GM19239 (cell line): ENCODE results near the gene OTOF.

Source experiments
- DNase-seq: peaks from one replicate; pipeline ENCODE4 v3.0.0; 2011; ENCODE audit warnings: low spot score; ENCODE audit not compliant: insufficient read length
- FAIRE-seq: peaks from 2 replicates; lab custom pipeline; 2011; peaks lifted over from hg19 to GRCh38; lab: Jason Lieb, UNC

The OTOF gene

DNA sequence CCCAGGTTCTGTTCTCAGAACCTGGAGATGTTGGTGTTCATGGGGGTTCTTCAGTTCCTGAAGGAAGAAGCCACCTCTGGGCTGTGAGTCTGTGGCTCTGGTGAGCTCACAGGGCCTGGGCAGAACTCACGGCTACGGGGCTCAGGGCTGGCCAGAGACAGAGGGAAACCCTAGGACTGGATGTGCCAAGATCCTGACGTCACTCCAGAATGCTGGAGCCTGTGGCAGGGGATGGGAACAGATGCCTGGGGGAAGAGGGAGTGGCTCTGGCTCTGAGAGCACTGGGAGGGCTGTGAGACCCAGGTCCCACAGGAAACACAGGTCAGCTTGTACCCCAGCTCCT lies at the start of gene OTOF:
OTOF (minus strand) TSS at position 214 of the 343 bp plus-strand sequence.
- FAIRE-seq = no peak
- DNase-seq = no peak

DNA sequence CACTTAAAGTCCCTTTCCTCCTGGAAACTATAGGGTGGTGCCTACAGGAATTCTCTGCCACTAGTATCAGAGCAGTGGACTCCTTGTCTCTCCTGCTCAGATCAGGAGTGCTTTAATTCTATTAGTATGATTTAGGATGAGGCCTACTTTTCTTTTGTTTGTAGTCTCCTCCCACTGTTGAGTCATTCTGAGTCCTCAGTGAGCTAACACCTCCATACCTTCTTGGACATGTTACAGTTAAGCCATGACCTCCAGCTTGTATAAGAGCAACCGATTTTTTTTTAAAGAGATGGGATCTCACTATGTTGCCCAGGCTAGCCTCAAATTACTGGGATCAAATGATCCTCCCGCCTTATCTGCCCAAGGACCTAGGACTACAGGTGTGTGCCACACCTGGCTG lies 48.7 kb upstream of the OTOF start:
- FAIRE-seq (no peak), DNase-seq (no peak)

DNA sequence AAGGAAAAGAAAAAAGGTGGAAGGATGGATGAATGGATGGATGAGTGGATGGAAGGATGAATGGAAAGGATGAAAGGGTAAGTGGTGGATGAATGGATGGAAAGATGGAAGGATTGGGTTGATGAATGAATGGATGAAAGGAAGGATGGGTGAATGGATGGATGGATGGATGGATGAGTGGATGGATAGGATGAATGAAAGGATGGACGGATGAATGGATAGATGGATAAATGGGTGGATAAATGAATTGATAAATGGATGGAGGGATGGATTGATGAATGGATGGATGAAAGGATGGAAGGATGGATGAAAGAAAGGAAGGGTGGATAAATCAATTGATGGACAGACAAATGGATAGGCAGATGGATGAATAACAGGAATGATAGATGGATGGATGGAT lies 48.2 kb upstream of the OTOF start:
- FAIRE-seq (no peak), DNase-seq (no peak)

DNA sequence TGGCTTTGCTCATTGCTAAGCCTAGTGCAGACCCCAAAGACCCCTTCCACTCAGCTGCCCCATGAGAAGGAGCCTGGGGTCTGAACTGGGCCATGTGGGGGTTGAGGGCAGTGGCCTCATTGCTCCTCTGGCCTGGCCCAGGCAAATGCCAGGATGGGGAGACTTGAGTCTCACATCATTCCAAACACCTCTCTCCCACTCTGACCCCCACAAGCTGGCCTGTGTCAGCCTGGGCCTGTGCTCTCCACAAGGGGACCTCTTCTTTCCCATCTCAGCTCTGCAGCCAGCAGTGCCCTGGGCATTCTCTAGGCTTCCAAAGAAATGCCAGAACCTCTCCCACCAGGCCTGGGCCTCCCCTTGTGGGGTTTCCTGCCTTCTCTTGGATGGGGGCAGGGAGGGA lies 45.8 kb upstream of the OTOF start:
- no peak for FAIRE-seq
- DNase-seq = no peak

DNA sequence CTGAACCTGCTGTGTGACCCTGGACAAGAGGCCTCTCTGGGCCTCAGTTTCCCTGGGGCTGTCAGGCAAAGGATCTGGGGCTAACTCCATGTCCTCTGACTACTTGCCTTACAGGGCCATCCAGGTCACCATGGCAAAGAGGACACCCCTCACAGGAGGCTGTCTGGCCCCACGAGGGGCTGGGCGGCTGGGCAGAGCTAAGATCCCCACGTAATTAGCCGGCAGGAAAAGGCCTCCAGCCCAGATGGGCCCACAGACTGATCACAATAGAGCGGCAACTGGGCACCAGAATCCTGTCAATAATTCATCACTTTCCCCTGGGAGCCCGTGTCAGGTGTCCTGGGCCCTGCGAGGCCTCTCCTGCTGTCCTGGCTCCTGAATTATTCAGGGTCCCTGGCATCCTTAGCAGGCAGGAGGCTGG lies 44.8 kb upstream of the OTOF start:
- DNase-seq (no peak), FAIRE-seq (no peak)

DNA sequence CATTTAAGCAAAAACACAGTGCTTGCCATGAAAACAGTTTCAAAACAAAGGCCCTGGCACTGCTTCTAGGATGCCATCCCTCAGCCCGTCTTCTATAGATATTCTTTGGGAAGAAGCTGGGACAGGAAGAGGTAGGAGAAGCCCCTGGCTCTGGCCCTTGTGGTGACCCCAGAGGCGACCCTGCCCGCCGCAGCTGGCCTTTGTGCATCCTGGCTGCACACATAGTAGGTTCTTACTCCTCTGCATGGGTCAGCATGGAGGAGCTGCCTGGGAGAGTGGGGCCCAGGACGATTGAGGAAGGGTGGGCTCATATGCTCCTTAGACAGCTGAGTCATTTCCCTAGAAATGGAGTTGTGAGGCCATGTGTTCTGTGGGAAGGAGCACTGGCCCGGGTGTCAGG lies 44.4 kb upstream of the OTOF start:
- no peak for DNase-seq
- FAIRE-seq = no peak

DNA sequence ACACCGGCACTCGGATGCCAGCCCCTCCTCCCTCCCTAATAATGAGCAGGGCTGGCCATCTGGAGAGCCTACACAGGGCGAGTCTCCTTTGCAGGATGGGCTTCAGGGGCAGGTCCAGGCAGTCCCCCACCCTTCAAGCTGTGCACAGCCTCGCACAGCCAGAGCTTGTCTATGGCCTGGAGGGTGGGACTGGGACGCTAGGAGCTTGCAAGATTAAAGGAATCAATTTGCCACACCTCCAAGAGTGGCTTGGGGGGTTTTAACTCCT lies 43.9 kb upstream of the OTOF start:
- FAIRE-seq = no peak

DNA sequence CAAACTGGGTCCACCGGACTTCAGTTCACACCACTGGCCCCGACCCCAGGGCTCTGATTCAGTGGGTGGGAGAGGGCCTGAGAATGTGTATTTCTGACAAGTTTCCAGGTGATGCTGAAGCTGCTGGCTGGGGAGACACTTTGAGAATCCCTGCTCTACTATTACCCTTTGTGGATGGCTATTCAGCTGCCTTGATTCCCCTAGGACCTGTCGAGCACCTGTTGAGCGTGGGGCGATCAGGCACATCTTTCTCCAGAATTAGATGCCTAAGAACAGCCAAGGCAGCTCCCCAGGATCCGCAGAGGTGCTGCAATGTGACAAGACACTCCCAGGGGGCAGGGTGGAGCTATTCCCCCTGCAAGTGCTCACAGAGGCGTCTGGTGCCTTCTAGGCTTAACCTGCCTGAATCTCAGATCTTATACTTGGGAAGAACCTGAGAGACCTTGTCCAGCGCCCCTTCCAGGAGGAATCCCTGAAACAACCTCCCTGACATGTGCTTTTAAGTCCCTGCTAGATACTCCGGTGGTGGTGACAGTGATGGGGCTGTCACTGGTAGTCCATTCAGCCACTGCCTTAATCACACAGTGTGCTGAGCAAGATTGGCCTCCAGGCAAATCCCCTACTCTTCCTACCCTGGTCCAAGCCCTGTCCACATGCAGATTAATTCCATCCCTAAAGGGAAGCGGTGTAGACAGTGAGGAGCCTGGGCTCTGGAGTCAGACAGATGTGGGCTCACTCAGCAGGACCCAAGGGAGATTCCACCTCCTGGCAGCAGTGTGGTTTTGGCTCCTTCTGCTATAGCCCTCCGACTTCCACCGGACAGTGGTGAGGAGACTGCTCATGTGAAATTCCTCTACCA lies 43.4 kb upstream of the OTOF start:
- peak; percentile 28 for DNase-seq
- no peak for FAIRE-seq

More for the DNA sequence above, 43.9 kb upstream of the OTOF start:
- DNase-seq = no peak

DNA sequence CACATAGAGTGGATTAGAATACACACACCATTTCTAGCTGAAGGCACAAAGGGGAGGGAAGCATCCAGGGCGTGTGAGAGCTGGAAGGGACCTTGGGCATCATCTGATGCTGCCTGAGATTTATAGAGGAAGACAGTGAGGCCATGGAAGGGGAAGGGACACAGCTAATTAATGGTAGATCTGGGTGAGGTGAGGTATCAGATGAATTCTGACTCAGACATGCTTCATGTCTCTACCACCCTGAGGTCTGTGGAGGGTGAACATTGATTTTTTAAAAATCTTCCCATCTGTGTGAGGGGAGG lies 42.2 kb upstream of the OTOF start:
- no peak for FAIRE-seq
- no peak for DNase-seq

DNA sequence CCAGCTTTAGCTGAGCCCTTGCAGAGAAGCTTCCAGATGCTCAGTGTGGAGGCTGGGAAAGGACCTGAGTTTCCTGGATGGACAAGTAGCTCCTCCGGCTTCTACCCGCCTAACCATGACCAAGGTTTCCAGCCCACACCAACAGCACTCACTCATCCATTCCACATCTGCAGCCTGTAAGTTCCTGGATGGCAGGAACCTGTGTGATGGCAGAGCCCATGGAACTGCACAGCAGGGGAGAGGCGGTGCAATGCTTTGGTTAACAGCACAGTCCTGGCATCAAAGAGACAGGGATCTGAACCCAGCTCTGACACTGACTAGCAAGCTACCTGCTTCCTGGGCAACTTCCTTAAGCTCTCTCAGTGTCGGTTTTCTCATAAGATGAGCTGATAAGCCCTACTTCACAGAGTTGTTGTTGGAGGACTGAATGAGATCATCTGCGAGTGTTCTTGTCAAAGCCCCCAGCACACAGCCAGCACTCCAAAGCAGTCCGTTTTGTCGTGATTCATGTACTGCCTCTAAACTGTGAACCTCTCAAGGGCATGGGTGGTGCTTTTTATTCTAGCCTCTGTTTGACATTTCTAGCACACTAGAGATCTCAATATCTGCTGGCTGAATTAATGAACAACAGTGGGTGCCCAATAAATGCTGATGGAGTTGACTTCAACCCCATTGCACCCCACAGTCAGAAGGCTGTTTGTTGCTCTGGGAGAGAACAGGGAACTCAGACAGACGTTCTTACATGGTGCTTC lies 41.6 kb upstream of the OTOF start:
- FAIRE-seq (no peak), DNase-seq (no peak)

DNA sequence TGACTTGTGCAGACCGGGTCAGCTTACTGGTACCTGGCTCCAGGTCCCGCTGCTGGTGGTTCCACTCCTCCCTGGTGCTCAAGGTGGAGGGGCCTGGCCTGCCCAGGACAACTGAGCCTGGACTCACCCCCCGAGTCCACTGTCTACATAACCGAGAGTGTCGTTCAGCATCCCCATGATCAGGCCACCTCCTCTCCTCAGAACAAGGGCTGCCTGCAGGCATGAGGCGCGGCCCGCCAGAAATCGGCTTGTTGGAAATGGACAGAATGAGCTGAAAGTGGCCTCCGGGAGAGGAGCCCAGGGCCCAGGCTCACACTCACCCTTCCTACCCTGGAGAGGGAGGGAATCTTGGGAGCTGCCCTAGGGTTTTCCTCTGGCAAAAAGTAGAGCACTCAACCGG lies 38.9 kb upstream of the OTOF start:
- FAIRE-seq (no peak), DNase-seq (no peak)

DNA sequence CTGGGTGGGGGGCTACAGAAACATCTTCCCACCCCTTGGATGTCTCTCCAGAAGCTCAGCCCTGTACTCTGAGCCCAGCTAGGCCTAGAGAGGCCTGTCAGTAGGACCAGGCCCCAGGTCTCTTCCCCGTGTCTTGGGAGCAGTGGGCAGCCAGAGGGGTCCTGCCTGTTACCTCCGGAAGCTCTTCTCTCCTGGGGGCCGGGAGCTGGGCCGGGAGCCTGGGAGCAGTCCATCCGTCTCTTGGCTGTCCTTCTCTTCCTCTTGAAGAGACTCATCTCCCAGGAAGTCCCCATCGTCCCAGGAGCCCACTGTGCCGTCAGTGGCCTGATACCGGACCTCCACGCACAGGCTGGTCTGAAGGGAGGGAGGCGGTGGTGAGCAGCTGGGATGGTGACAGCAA lies 38.3 kb upstream of the OTOF start:
- FAIRE-seq (no peak), DNase-seq (no peak)

DNA sequence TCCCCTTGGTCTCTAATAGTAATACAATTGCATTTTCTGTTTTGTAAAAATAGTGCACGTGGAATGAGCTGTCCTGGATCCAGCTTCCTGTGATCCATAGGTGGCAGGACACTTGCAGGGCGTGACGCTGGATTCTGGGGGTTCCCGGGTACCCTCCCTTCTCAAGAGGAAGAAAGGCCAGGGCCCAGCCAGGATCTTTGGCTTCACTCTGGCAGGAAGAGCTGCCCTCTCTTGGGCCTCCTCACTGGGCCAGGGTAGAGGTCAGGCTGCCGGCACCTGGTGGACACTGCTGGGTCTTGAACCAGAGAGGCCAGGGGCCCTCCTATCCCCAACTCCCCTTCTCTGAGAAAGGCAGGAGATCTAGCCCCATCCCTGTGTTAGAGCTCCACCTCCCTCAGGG lies 37.8 kb upstream of the OTOF start:
- FAIRE-seq (no peak), DNase-seq (no peak)

DNA sequence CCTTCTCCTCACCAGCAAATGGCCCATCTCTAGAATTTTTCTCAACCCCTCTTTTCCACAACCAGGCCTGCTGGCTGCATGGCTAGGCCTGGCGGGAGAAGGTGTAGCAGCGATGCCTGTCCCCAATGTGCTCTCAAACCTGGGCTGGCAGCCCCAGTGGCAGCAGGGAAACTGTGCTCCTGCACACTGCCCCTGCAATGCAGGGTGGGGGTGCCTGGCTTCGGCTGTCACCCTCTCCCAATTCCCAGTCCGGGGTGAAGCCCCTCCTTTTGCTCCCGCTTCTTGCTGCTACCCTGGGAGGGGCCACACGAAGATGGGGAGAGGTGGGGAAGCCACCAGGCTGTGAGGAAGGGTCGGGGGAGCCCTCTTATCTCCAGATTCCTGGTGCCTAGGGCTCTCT lies 36.1 kb upstream of the OTOF start:
- no peak for DNase-seq
- no peak for FAIRE-seq

DNA sequence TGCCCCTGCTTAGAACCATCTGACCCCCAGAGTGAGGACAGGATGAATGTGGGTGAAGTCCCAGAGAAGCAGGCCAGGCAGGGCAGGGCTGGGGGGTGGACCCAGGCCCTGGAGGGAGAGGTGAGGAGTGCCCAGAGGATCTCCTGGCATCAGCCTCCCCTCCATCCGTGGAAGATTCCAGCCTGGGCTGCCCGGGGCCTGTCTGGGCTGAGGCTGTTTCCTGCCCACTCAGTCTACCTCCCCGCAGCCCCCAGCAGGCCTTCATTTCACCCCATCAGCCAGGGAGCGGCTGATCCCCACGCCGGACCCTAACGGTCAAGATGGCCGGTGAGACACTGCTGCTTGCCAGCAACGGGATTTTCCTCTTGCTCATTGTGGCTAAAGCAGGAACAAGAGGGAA lies 35.3 kb upstream of the OTOF start:
- DNase-seq (no peak), FAIRE-seq (no peak)

DNA sequence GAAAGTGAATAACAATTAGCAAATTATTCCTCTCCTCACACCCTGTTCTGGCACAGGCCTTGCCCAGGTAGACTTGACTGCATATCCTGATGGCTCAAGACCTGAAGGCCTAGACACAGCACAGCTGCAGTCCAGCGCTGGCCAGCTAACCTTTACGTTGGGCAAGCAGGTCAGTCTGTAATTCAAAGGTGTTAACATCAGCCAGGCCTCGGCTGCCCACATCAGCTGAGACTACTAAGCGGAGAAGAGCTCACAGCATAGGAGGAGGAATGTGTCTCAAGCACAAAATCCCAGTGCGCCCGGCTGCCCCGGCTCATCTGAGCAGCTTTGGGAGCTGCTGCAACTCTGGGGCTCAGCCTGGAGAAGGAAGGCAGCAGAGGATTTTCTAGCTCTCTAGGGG lies 33.5 kb upstream of the OTOF start:
- DNase-seq (no peak), FAIRE-seq (no peak)

DNA sequence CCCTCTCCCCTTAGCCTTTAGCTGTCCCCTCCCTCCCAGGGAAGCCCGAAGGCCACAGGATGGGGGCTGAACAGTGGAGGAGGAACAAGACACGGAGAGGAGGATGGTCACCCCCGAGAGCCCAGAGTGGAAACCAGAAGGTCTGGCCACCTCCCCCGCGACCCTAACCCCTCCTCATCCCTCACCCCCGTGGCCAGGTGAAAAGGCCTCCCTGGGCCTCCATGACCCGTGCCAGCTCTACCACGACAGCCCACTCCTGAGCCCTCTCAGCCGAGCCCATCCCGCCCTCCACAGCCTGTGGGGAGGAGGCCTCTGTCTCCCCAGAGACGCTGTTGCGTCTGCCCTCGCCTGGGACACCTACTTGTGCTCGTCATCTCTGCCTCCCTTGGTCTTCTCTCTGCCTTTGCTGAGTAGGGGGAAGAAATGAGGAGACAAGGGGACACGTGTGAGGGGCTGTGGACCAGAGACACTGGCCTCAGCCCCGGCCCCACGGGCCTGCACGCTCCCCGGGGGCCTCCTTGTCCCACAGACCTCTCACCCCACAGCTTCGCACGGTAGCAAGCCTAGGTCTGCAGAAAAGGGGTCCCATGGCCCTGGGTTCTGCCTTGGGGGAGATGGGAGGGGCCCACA lies 32.5 kb upstream of the OTOF start:
- no peak for FAIRE-seq

DNA sequence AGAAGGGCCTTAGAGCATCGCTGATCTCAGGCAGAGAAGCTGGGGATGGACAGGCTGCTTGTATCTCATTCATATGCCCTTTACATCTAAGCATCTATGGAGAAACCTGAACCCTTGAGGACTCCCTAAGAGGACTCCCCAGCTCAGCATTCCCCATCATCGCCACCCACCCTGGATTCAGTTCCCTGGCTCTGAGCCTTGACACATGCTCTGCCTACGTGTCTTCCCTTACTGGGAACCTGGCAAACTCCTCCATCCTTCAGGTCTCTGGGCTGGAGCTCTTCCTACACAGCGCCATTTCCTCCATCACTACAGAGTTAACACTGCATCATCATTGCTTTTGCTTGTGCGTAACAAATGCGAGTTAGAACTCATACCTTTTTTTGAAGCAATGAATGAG lies 31.2 kb upstream of the OTOF start:
- FAIRE-seq (no peak), DNase-seq (no peak)

More for the DNA sequence above, 32.5 kb upstream of the OTOF start:
- no peak for DNase-seq

DNA sequence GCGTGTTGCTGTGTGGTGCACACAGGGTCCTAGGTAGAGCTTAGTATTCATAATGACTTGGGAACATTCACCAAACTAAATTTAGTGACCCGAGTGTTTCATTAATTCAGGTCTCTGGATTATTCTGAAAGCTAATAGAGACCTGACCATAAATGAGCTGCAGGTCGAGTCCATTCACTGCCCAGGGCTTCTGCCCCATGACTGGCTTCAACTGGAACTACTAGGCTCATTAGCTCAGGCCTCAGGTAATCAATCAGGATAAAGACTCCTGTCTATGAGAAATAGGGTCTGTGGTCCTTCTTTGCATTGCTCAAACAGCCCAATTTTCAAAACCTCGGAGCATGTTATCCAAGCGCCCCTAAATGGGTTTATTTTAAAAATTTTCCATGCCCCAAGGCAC lies 30.0 kb upstream of the OTOF start:
- FAIRE-seq (no peak), DNase-seq (no peak)

DNA sequence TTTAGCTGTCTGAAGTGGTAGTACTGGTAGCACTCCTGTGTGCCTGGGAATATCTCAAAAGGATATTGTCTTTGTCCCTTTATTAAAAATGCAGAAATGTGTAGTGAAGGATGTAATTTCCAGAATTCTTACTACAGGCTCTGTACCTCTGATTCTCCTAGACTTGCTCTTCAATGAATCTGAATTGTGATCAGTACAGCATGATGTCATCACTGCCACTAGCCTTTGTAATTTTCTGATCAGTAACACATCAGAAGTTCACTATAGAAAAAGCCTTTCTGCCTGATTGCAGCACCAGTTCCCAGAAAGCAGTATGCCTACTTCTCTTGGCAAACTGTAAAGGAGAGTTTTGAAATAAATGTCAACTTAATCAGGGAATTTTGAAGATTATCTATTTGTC lies 29.2 kb upstream of the OTOF start:
- FAIRE-seq = no peak

DNA sequence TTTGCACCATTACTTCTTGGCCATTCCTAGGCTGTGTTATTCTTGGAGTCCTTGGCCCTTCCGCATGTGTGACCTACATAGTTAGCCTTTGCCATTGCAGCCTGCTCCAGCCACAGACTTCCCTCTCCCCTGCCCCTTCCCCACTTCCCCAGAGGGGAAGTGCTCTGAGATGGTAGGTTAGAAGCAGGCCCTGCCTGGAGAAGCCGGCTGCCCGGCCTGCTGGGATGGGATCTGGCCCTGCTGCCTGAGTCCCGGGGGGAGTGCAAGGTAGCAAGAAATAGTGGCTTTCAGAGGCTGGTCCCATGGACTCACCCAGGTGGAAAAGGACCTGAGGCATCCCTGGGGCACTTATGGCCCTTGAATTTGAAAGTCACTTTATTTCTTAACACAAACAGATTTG lies 28.4 kb upstream of the OTOF start:
- DNase-seq (no peak), FAIRE-seq (no peak)

More for the DNA sequence above, 29.2 kb upstream of the OTOF start:
- DNase-seq = no peak

DNA sequence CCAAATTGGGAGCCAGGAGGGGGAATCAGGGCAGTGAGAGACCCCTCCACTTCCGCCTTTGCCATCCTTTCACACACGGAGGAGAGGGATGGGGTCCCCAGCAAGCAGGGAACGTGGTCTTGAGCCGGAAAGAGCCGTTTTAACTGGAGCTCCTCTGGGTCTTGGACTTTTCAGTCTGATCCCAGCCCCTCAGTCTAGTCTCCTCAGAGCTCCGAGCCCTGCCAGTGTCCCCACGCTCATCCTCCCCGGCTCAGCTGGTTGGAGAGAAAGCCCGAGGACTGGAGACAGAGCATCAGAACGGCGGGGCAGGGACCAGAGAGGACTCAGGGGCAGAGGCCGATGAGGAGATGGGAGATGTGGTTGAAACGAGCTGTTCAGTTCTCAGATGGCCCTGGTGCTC lies 26.1 kb upstream of the OTOF start:
- FAIRE-seq = no peak
- no peak for DNase-seq
